Activated B cell treated with CpG ODN at 0.5 μM for 24 hours (primary cell): ENCODE results near the gene VAV2. TPM values are rescaled to one million over a fixed set of nuclear protein-coding genes. Genes with fewer than 3 reads are reported as not detected.

Source experiments
- ATAC-seq: fragments of 200-7000 bp; cut with Tn5 transposase; one replicate; pipeline ENCODE4 v1.10.0; 2021; ENCODE audit warnings: low read depth, mild to moderate bottlenecking, moderate library complexity
- CTCF ChIA-PET: fragments of 350-600 bp; sonication (Branson Sonifier 250); formaldehyde crosslinking; loops from one replicate; lab custom pipeline; 2021; ENCODE audit warnings: antibody characterized with exemption; lab: Charles Lee
- POLR2A ChIA-PET: fragments of 350-600 bp; sonication (Branson Sonifier 250); formaldehyde crosslinking; loops from one replicate; lab custom pipeline; 2021; ENCODE audit warnings: antibody characterized with exemption; lab: Charles Lee
- DNase-seq: peaks from one replicate; pipeline ENCODE4 v3.0.0; 2022
- H3K27ac Mint-ChIP-seq: one replicate; pipeline ENCODE4 v1.8.0; 2020; ENCODE audit warnings: mixed read lengths
- H3K27me3 Mint-ChIP-seq: one replicate; pipeline ENCODE4 v1.8.0; 2021; ENCODE audit warnings: mixed read lengths
- H3K36me3 Mint-ChIP-seq: one replicate; pipeline ENCODE4 v1.8.0; 2021; ENCODE audit warnings: low read depth, mixed read lengths
- H3K4me1 Mint-ChIP-seq: one replicate; pipeline ENCODE4 v1.8.0; 2021; ENCODE audit warnings: mixed read lengths
- H3K4me3 Mint-ChIP-seq: one replicate; pipeline ENCODE4 v1.8.0; 2020; ENCODE audit warnings: mild to moderate bottlenecking, mixed read lengths
- H3K9me3 Mint-ChIP-seq: one replicate; pipeline ENCODE4 v1.8.0; 2020; ENCODE audit warnings: mixed read lengths
- intact Hi-C: fragments of 100-400 bp; cut with micrococcal nuclease; formaldehyde crosslinking; loops from one replicate; pipeline ENCODE4 v1.15.1; 2024
- total RNA-seq: library from RNA; stranded (reverse); gene quantifications from 2 replicates; pipeline ENCODE4 v1.2.3, GENCODE V29; 2022
- TF ChIP-seq, protein P1 (sequence below): fragments of 200-600 bp; IDR thresholded peaks from one replicate; pipeline ENCODE4 v1.8.0; 2022; ENCODE audit warnings: antibody characterized with exemption, mild to moderate bottlenecking

VAV2 gene
- total RNA-seq, 1 donor from 2014 or later, result 99.6 TPM

DNA sequence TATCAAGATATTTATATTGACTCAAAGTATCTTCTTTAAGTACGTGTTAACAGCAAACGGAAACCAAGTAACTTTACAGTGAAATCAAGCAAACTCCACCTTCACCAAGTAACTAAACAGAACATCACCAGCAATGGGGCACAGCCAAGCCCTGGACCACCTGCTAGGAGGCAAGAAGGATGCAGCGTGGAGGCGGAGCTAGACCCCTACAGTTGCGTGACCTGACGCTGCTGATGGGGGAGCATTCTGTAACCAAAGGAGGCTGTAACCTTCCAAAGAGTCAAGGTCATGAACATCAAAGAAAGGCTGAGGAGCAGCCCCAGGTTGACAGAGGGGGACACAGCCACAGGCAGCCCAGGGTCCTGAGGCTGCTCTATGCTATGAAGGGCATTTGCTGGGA is 6.1 kb downstream of the VAV2 start:
- ChIA-PET POLR2A (no interaction called here), CTCF (interaction anchor here (1.2 kb wide), 1 partner anchor 9 kb away, joined by 4 read pairs; no protein-coding TSS in a partner anchor)
- ATAC-seq (no peak), DNase-seq (no peak)
- TF ChIP-seq, protein P1, sequence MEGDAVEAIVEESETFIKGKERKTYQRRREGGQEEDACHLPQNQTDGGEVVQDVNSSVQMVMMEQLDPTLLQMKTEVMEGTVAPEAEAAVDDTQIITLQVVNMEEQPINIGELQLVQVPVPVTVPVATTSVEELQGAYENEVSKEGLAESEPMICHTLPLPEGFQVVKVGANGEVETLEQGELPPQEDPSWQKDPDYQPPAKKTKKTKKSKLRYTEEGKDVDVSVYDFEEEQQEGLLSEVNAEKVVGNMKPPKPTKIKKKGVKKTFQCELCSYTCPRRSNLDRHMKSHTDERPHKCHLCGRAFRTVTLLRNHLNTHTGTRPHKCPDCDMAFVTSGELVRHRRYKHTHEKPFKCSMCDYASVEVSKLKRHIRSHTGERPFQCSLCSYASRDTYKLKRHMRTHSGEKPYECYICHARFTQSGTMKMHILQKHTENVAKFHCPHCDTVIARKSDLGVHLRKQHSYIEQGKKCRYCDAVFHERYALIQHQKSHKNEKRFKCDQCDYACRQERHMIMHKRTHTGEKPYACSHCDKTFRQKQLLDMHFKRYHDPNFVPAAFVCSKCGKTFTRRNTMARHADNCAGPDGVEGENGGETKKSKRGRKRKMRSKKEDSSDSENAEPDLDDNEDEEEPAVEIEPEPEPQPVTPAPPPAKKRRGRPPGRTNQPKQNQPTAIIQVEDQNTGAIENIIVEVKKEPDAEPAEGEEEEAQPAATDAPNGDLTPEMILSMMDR, result no peak
- intact Hi-C loops, result no loop called here
- H3K4me1 Mint-ChIP-seq, result peaks cover 82% of the 10 kb centered on the region
- H3K36me3 Mint-ChIP-seq, result peaks cover 28% of the 10 kb centered on the region
- no peak overlapping the region for H3K4me3 Mint-ChIP-seq
- peak overlapping the region; percentile 64 for H3K27ac Mint-ChIP-seq
- H3K27me3 Mint-ChIP-seq, result no peaks in the 10 kb centered on the region
- no peaks in the 10 kb centered on the region for H3K9me3 Mint-ChIP-seq

DNA sequence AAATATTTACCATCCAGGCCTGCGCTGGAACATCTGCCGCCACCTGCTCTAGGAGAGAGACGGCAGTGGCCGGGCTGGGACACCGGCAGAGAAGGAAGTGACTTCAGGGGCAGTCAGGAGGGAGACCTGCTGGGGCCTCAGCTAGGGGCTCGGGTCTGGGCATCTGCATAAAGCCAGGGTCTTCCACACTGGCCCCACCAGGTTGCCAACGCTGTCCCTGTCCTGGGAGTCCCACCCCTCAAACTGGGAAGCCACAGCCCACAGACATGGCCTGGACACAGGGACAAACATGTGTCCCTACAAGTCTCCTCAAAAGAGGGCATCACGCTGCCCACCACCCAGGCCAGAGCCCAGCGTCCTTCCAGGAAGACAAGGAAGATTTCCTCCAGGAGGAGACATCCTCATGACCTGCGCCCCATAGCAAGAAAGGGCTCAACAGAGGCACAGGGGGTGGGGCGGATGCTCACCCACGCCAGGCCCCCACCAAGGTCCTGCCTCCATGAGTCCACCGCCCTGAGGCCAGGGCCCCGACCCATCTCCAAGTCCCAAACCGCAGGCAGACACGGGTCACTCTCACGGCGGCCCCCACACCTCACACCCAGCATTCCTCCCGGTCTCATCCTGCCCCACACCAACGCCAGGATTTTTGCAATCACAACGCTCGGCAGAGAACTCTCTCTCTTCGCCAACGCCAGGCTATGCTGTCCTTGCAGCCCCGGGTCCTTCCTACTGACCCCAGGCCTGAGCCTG is 9.0 kb downstream of the VAV2 start:
- POLR2A ChIA-PET, result no interaction called here
- Mint-ChIP-seq H3K4me3 (no peak overlapping the region), H3K27me3 (no peaks in the 10 kb centered on the region), H3K4me1 (peaks cover 85% of the 10 kb centered on the region), H3K27ac (no peak overlapping the region), H3K36me3 (peaks cover 30% of the 10 kb centered on the region), H3K9me3 (no peaks in the 10 kb centered on the region)
- DNase-seq (no peak), ATAC-seq (no peak)
- TF ChIP-seq, protein P1, result no peak
- CTCF ChIA-PET, result no interaction called here
- intact Hi-C loops, result no loop called here

DNA sequence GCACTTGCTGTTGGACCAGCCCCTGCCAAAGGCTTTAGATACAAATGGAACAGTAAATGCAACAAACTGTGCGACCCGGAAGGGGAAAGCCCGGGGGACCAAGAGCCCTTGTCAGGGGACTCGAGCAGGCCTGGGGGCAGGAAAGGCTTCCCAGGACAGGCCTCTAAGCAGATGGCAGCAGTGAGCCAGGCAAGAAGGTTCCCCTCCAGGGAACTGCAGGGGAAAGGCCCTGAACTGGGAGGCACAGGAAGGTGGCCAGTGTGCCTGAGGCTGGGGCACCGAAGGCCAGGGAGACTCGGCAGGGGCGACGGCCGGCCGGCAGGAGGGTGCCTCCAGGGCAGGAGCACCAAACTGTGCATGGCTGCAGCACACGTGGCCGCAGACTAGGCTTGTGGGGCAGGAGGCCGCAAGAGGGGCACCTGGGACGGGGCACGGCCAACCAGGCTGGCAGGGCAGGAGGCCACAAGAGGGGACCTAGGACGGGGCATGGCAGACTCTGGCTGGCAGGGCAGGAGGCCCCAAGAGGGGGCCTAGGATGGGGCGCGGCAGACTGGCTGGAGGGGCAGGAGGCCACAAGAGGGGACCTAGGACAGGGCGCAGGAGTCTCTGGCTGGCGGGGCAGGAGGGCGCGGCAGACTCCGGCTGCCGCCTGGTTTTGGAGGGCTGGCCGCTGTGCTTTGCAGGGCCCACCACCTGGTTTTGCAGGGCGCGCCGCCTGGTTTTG is 10.0 kb downstream of the VAV2 start:
- ATAC-seq (no peak), DNase-seq (no peak)
- intact Hi-C loops, result no loop called here
- peak overlapping the region; percentile 12 for H3K27ac Mint-ChIP-seq
- CTCF ChIA-PET, result no interaction called here
- H3K4me1 Mint-ChIP-seq, result peaks cover 81% of the 10 kb centered on the region
- POLR2A ChIA-PET, result interaction anchor here (0.6 kb wide), 1 partner anchor 25 kb away, joined by 5 read pairs; no protein-coding TSS in a partner anchor
- H3K9me3 Mint-ChIP-seq, result no peaks in the 10 kb centered on the region
- TF ChIP-seq, protein P1, result no peak
- H3K4me3 Mint-ChIP-seq, result no peak overlapping the region
- H3K36me3 Mint-ChIP-seq, result peaks cover 29% of the 10 kb centered on the region
- H3K27me3 Mint-ChIP-seq, result no peaks in the 10 kb centered on the region

DNA sequence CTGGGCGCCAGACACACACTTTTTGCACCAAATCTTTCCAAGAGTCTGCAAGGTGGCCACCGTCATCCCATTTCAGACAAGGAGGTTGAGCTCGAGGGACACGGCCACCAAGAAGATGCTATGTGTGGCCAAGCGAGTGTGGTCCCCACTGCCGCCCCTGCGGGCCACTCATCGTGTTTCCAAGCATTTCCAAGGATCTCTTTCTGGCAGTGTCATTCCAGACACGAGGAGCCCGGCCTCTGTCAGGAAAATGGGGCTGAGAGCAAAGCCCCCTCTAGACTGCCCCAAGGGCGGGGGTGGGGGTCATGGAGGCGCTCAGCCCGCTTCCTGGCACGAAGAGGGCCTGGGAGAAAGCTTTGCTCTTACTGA is 10.6 kb downstream of the VAV2 start:
- Mint-ChIP-seq H3K36me3 (peaks cover 28% of the 10 kb centered on the region), H3K4me3 (no peak overlapping the region), H3K27ac (peak overlapping the region; percentile 12), H3K4me1 (peaks cover 77% of the 10 kb centered on the region), H3K27me3 (no peaks in the 10 kb centered on the region), H3K9me3 (no peaks in the 10 kb centered on the region)
- CTCF ChIA-PET, result no interaction called here
- POLR2A ChIA-PET, result interaction anchor here (0.5 to 1.5 kb wide), 2 partner anchors 11 to 194 kb away, joined by 3 to 5 read pairs; no protein-coding TSS in a partner anchor
- intact Hi-C loops, result no loop called here
- DNase-seq, result no peak
- no peak for ATAC-seq
- TF ChIP-seq, protein P1, result no peak
